ENCODE data around the gene MEFV.
A peak's percentile ranks its signal among the peaks of the same experiment; 100 is the strongest.

Gene MEFV

GRCh38 chr16:3282730-3283542 is 26.5 kb upstream of the MEFV start, which contains the start of gene ZNF263:
Gene ZNF263 (plus strand): TSS chr16:3283491. CDS start chr16:3283819, 328 bp downstream.
- Histone ChIP-seq H3K4ac (ENCODE audit: low read depth in 1 of 2, low read length in 2 of 2) (peak within 1 kb of the TSS; percentile 94), H3K23ac (ENCODE audit: low read length in 2 of 2) (no peak within 1 kb of the TSS), H3K4me2 (ENCODE audit: low read length, poor library complexity, severe bottlenecking) (peak within 1 kb of the TSS; percentile 94), H3K36me3 (ENCODE audit: control insufficient read depth in 1 of 2, insufficient read depth in 2 of 2, low read depth in 1 of 2, low read length in 2 of 2) (peaks cover 19 to 25% of the 10 kb centered on the region in 2 experiments), H4K8ac (ENCODE audit: low read length) (peak within 1 kb of the TSS; percentile 83), H3K4me1 (ENCODE audit: control insufficient read depth, insufficient read depth, low read depth, low read length) (peaks cover 13% of the 10 kb centered on the region), H2BK120ac (ENCODE audit: low read depth, low read length) (peak within 1 kb of the TSS; percentile 77), H3K9me3 (ENCODE audit: control insufficient read depth, low read length) (peaks cover 4% of the 10 kb centered on the region), H3K79me1 (replicated peaks; ENCODE audit: low read length, poor library complexity, severe bottlenecking) (peaks cover 8% of the 10 kb centered on the region), H3K27me3 (ENCODE audit: control insufficient read depth in 1 of 2, insufficient read depth in 1 of 2, low read length in 2 of 2) (no peaks in the 10 kb centered on the region), H3K18ac (ENCODE audit: low read depth in 1 of 2, low read length in 2 of 2) (peak within 1 kb of the TSS; percentile 88 to 97), H3K14ac (ENCODE audit: low read length in 2 of 2) (peak within 1 kb of the TSS in 1 of 2 experiments; percentile 62), H2BK12ac (ENCODE audit: low read length in 2 of 2) (no peak within 1 kb of the TSS), H4K91ac (ENCODE audit: low read length) (peak within 1 kb of the TSS; percentile 65), H2AFZ (ENCODE audit: low read depth, low read length) (peak within 1 kb of the TSS; percentile 55), H2AK5ac (ENCODE audit: low read length, severe bottlenecking) (no peak within 1 kb of the TSS), H2BK5ac (ENCODE audit: low read depth, low read length, poor library complexity, severe bottlenecking) (peak within 1 kb of the TSS; percentile 67), H3K27ac (ENCODE audit: low read length, poor library complexity, severe bottlenecking) (peak within 1 kb of the TSS; percentile 99), H2BK15ac (ENCODE audit: low read depth, poor library complexity, severe bottlenecking) (no peak within 1 kb of the TSS), H3K9ac (ENCODE audit: low read length) (peak within 1 kb of the TSS; percentile 100), H3K4me3 (ENCODE audit: insufficient read depth in 1 of 2, low read depth in 1 of 2, low read length in 2 of 2) (peak within 1 kb of the TSS; percentile 83 to 98)
- under 1% methylated on average over 71 of the region's 72 CpGs for WGBS
- peak; percentile 99 for DNase-seq

- H4K8ac ChIP-seq (ENCODE audit: low read length), result peak overlapping the region; percentile 21
- no peak overlapping the region for H2BK15ac ChIP-seq (ENCODE audit: low read depth, poor library complexity, severe bottlenecking)
- peak overlapping the region; percentile 55 for H2AFZ ChIP-seq (ENCODE audit: low read depth, low read length)
- peak overlapping the region; percentile 9 to 13 for H3K4ac ChIP-seq (ENCODE audit: low read depth in 1 of 2, low read length in 2 of 2)
- H3K4me1 ChIP-seq (ENCODE audit: control insufficient read depth, insufficient read depth, low read depth, low read length), result peaks cover 13% of the 10 kb centered on the region
- H3K14ac ChIP-seq (ENCODE audit: low read length in 2 of 2), result no peak overlapping the region
- no peaks in the 10 kb centered on the region for H3K9me3 ChIP-seq (ENCODE audit: control insufficient read depth, low read length)
- peaks cover 6% of the 10 kb centered on the region for H3K79me1 ChIP-seq (replicated peaks; ENCODE audit: low read length, poor library complexity, severe bottlenecking)
- peak overlapping the region; percentile 100 for H3K9ac ChIP-seq (ENCODE audit: low read length)
- no peak overlapping the region for H2AK5ac ChIP-seq (ENCODE audit: low read length, severe bottlenecking)
- peaks cover 18 to 20% of the 10 kb centered on the region in 2 experiments for H3K36me3 ChIP-seq (ENCODE audit: control insufficient read depth in 1 of 2, insufficient read depth in 2 of 2, low read depth in 1 of 2, low read length in 2 of 2)
- no peak overlapping the region for H2BK120ac ChIP-seq (ENCODE audit: low read depth, low read length)
- H3K27ac ChIP-seq (ENCODE audit: low read length, poor library complexity, severe bottlenecking), result peak overlapping the region; percentile 81
- H3K18ac ChIP-seq (ENCODE audit: low read depth in 1 of 2, low read length in 2 of 2), result peak overlapping the region; percentile 63 to 64
- H3K23ac ChIP-seq (ENCODE audit: low read length in 2 of 2), result no peak overlapping the region
- peak overlapping the region; percentile 63 for H2BK5ac ChIP-seq (ENCODE audit: low read depth, low read length, poor library complexity, severe bottlenecking)
- peak overlapping the region; percentile 68 for H3K4me2 ChIP-seq (ENCODE audit: low read length, poor library complexity, severe bottlenecking)
- H3K4me3 ChIP-seq (ENCODE audit: insufficient read depth in 1 of 2, low read depth in 1 of 2, low read length in 2 of 2), result peak overlapping the region; percentile 69 to 98
- peak overlapping the region; percentile 4 for H4K91ac ChIP-seq (ENCODE audit: low read length)
- peaks cover 0 to 4% of the 10 kb centered on the region in 2 experiments for H3K27me3 ChIP-seq (ENCODE audit: control insufficient read depth in 1 of 2, insufficient read depth in 1 of 2, low read length in 2 of 2)
- WGBS, result 14% methylated on average over 29 of the region's 29 CpGs
- peak; percentile 87 for DNase-seq
- H2BK12ac ChIP-seq (ENCODE audit: low read length in 2 of 2), result no peak overlapping the region
These were observed 25.8 kb upstream of the MEFV start for GRCh38 chr16:3282103-3282729.

- Histone ChIP-seq H3K18ac (ENCODE audit: low read depth in 1 of 2, low read length in 2 of 2) (no peak overlapping the region), H3K27ac (ENCODE audit: low read length, poor library complexity, severe bottlenecking) (no peak overlapping the region), H3K79me1 (replicated peaks; ENCODE audit: low read length, poor library complexity, severe bottlenecking) (peaks cover 6% of the 10 kb centered on the region), H2BK5ac (ENCODE audit: low read depth, low read length, poor library complexity, severe bottlenecking) (no peak overlapping the region), H2BK15ac (ENCODE audit: low read depth, poor library complexity, severe bottlenecking) (no peak overlapping the region), H2AK5ac (ENCODE audit: low read length, severe bottlenecking) (no peak overlapping the region), H3K36me3 (ENCODE audit: control insufficient read depth in 1 of 2, insufficient read depth in 2 of 2, low read depth in 1 of 2, low read length in 2 of 2) (peaks cover 12% of the 10 kb centered on the region in 2 experiments), H3K9me3 (ENCODE audit: control insufficient read depth, low read length) (no peaks in the 10 kb centered on the region), H3K9ac (ENCODE audit: low read length) (peak overlapping the region; percentile 100), H3K4ac (ENCODE audit: low read depth in 1 of 2, low read length in 2 of 2) (no peak overlapping the region), H3K4me1 (ENCODE audit: control insufficient read depth, insufficient read depth, low read depth, low read length) (peaks cover 13% of the 10 kb centered on the region), H4K8ac (ENCODE audit: low read length) (no peak overlapping the region), H2BK12ac (ENCODE audit: low read length in 2 of 2) (peak overlapping the region in 1 of 2 experiments; percentile 62), H3K23ac (ENCODE audit: low read length in 2 of 2) (no peak overlapping the region), H3K27me3 (ENCODE audit: control insufficient read depth in 1 of 2, insufficient read depth in 1 of 2, low read length in 2 of 2) (peaks cover 0 to 9% of the 10 kb centered on the region in 2 experiments), H4K91ac (ENCODE audit: low read length) (no peak overlapping the region), H2AFZ (ENCODE audit: low read depth, low read length) (no peak overlapping the region), H2BK120ac (ENCODE audit: low read depth, low read length) (no peak overlapping the region), H3K4me3 (ENCODE audit: insufficient read depth in 1 of 2, low read depth in 1 of 2, low read length in 2 of 2) (peak overlapping the region in 1 of 2 experiments; percentile 98), H3K14ac (ENCODE audit: low read length in 2 of 2) (no peak overlapping the region), H3K4me2 (ENCODE audit: low read length, poor library complexity, severe bottlenecking) (no peak overlapping the region)
- DNase-seq, result no peak
- WGBS, result 97% methylated on average over 6 of the region's 6 CpGs
These were observed 24.9 kb upstream of the MEFV start for GRCh38 chr16:3281222-3281820.

GRCh38 chr16:3276679-3277078 is 20.2 kb upstream of the MEFV start:
- H3K27ac ChIP-seq (ENCODE audit: low read length, poor library complexity, severe bottlenecking), result no peak overlapping the region
- no peak overlapping the region for H3K23ac ChIP-seq (ENCODE audit: low read length in 2 of 2)
- no peaks in the 10 kb centered on the region for H3K4me1 ChIP-seq (ENCODE audit: control insufficient read depth, insufficient read depth, low read depth, low read length)
- peaks cover 1% of the 10 kb centered on the region for H3K79me1 ChIP-seq (replicated peaks; ENCODE audit: low read length, poor library complexity, severe bottlenecking)
- no peak overlapping the region for H3K4me2 ChIP-seq (ENCODE audit: low read length, poor library complexity, severe bottlenecking)
- no peaks in the 10 kb centered on the region for H3K9me3 ChIP-seq (ENCODE audit: control insufficient read depth, low read length)
- H3K27me3 ChIP-seq (ENCODE audit: control insufficient read depth in 1 of 2, insufficient read depth in 1 of 2, low read length in 2 of 2), result peaks cover 0 to 21% of the 10 kb centered on the region in 2 experiments
- H2BK120ac ChIP-seq (ENCODE audit: low read depth, low read length), result no peak overlapping the region
- WGBS, result 54% methylated on average over 3 of the region's 5 CpGs
- no peak overlapping the region for H2BK5ac ChIP-seq (ENCODE audit: low read depth, low read length, poor library complexity, severe bottlenecking)
- no peak overlapping the region for H4K8ac ChIP-seq (ENCODE audit: low read length)
- H3K4ac ChIP-seq (ENCODE audit: low read depth in 1 of 2, low read length in 2 of 2), result no peak overlapping the region
- H2AFZ ChIP-seq (ENCODE audit: low read depth, low read length), result no peak overlapping the region
- no peak overlapping the region for H2BK12ac ChIP-seq (ENCODE audit: low read length in 2 of 2)
- no peaks in the 10 kb centered on the region for H3K36me3 ChIP-seq (ENCODE audit: control insufficient read depth in 1 of 2, insufficient read depth in 2 of 2, low read depth in 1 of 2, low read length in 2 of 2)
- H3K18ac ChIP-seq (ENCODE audit: low read depth in 1 of 2, low read length in 2 of 2), result no peak overlapping the region
- no peak for DNase-seq
- H3K14ac ChIP-seq (ENCODE audit: low read length in 2 of 2), result no peak overlapping the region
- no peak overlapping the region for H2AK5ac ChIP-seq (ENCODE audit: low read length, severe bottlenecking)
- no peak overlapping the region for H2BK15ac ChIP-seq (ENCODE audit: low read depth, poor library complexity, severe bottlenecking)
- no peak overlapping the region for H3K9ac ChIP-seq (ENCODE audit: low read length)
- H3K4me3 ChIP-seq (ENCODE audit: insufficient read depth in 1 of 2, low read depth in 1 of 2, low read length in 2 of 2), result no peak overlapping the region
- no peak overlapping the region for H4K91ac ChIP-seq (ENCODE audit: low read length)

All from mesenchymal stem cell (in vitro differentiated cells and primary cell).